Natural killer cell (primary cell): ENCODE results near the gene AP1G2. TPM values are rescaled to one million over a fixed set of nuclear protein-coding genes. Genes with fewer than 3 reads are reported as not detected.
A peak's percentile ranks its signal among the peaks of the same experiment; 100 is the strongest.
"Not testable (repeated sequence)": the region's sequence is repeated elsewhere in the genome, so short reads cannot be mapped to it uniquely, and the experiment has no call there.

Experiments
- ATAC-seq, 3 donors: fragments of 150-1000 bp in 2 of 3; fragments of 200-7000 bp in 1 of 3; cut with Tn5 transposase; 1 replicate in 1 of 3; 2 replicates in 2 of 3; pipeline ENCODE4 v1.10.0; 2021; ENCODE audit warnings: mild to moderate bottlenecking in 2 of 3, moderate library complexity in 2 of 3
- DNase-seq, 2 donors: peaks; one replicate each; pipeline versions ENCODE4 v3.0.0 to v3.0.0-alpha.2; 2013 to 2021; ENCODE audit warnings: mixed read lengths in 1 of 2
- H3K27ac ChIP-seq: one replicate; pipeline ENCODE4 v1.5.1; 2013; ENCODE audit warnings: mild to moderate bottlenecking, low read length
- H3K27me3 ChIP-seq: one replicate; pipeline ENCODE4 v1.6.1; 2013; ENCODE audit warnings: low read length; ENCODE audit not compliant: control insufficient read depth, insufficient read depth
- H3K36me3 ChIP-seq: one replicate; pipeline ENCODE4 v1.6.1; 2013; ENCODE audit warnings: low read length; ENCODE audit not compliant: control insufficient read depth, insufficient read depth
- H3K4me1 ChIP-seq: one replicate; pipeline ENCODE4 v1.6.1; 2013; ENCODE audit warnings: low read length; ENCODE audit not compliant: control insufficient read depth, insufficient read depth
- H3K4me3 ChIP-seq: one replicate; pipeline ENCODE4 v1.5.1; 2013; ENCODE audit warnings: low read length
- H3K9me3 ChIP-seq: one replicate; pipeline ENCODE4 v1.6.1; 2013; ENCODE audit warnings: low read length; ENCODE audit not compliant: control insufficient read depth, insufficient read depth
- H3K27ac Mint-ChIP-seq, 2 donors: one replicate each; pipeline ENCODE4 v1.8.0; 2022; ENCODE audit warnings: mild to moderate bottlenecking in 2 of 2, mixed read lengths in 2 of 2, moderate library complexity in 1 of 2
- H3K27me3 Mint-ChIP-seq, 2 donors: one replicate each; pipeline ENCODE4 v1.8.0; 2022; ENCODE audit warnings: low read depth in 2 of 2, mixed read lengths in 2 of 2
- H3K36me3 Mint-ChIP-seq: one replicate; pipeline ENCODE4 v1.8.0; 2022; ENCODE audit warnings: mixed read lengths
- H3K4me1 Mint-ChIP-seq, 2 donors: one replicate each; pipeline ENCODE4 v1.8.0; 2022; ENCODE audit warnings: mixed read lengths in 2 of 2
- H3K4me3 Mint-ChIP-seq: one replicate; pipeline ENCODE4 v1.8.0; 2022; ENCODE audit warnings: mild to moderate bottlenecking, moderate library complexity, mixed read lengths
- H3K9me3 Mint-ChIP-seq, 2 donors: one replicate each; pipeline ENCODE4 v1.8.0; 2022; ENCODE audit warnings: mixed read lengths in 2 of 2
- WGBS: methylation state at CpG from one replicate; pipeline ENCODE4 v1.1.7; 2013; ENCODE audit warnings: missing lambda C conversion rate; ENCODE audit not compliant: insufficient coverage; 5-methylcytosine and 5-hydroxymethylcytosine counted together
- intact Hi-C: fragments of 100-400 bp; cut with micrococcal nuclease; formaldehyde crosslinking; loops from one replicate; pipeline ENCODE4 v1.14.2; 2022
- total RNA-seq, 4 donors: library from RNA; stranded (reverse); fragments of 120-200 nt in 1 of 4; gene quantifications; one replicate each; pipeline versions ENCODE4 v1.2.3 to v1.2.4, GENCODE V29; 2013 to 2022
- TF ChIP-seq, protein P1 (sequence below): fragments of 200-600 bp; IDR thresholded peaks from one replicate; pipeline ENCODE4 v1.8.0; 2022; ENCODE audit warnings: antibody characterized with exemption

Gene AP1G2
- total RNA-seq, 3 donors from 2014 or later (not counting 1 experiment from before 2014, with no cell fraction given) = 219 to 296 (median 259) TPM

DNA sequence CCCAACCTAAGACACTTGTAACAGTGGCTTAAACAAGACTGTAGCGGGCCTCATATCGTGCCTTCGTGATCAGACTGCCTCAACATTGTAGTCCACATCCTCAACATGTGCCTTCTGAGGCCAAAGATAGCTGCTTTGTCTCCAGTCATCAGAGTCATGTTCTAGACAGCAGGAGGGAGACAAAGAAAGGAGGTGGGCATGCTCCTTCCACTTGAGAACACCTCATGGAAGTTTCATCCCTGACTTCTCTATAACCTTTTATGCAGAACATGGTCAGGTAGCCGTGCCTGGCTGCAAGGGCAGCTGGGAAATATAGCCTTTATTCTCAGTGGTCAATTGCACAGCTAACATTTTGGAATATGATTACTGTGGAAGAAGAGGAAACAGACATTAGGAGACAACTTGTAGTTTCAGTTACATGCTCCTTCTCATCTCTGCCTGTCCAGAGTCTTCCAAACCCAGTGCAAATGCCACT lies 43.3 kb upstream of the AP1G2 start:
- H3K27me3 ChIP-seq = no peaks in the 10 kb centered on the region
- H3K27ac ChIP-seq = peak overlapping the region; percentile 81
- Mint-ChIP-seq H3K9me3 (peaks cover 0 to 3% of the 10 kb centered on the region in 2 donors), H3K4me3 (peak overlapping the region; percentile 84), H3K27ac (peak overlapping the region; percentile 85 to 92), H3K36me3 (no peaks in the 10 kb centered on the region), H3K27me3 (peaks cover 0 to 3% of the 10 kb centered on the region in 2 donors), H3K4me1 (peaks cover 28 to 29% of the 10 kb centered on the region in 2 donors)
- no peaks in the 10 kb centered on the region for H3K9me3 ChIP-seq
- H3K4me1 ChIP-seq = peaks cover 25% of the 10 kb centered on the region
- H3K36me3 ChIP-seq = no peaks in the 10 kb centered on the region
- peak; percentile 40 to 77 (median 66) for ATAC-seq
- 32% methylated on average over 4 of the region's 4 CpGs for WGBS
- TF ChIP-seq, protein P1, sequence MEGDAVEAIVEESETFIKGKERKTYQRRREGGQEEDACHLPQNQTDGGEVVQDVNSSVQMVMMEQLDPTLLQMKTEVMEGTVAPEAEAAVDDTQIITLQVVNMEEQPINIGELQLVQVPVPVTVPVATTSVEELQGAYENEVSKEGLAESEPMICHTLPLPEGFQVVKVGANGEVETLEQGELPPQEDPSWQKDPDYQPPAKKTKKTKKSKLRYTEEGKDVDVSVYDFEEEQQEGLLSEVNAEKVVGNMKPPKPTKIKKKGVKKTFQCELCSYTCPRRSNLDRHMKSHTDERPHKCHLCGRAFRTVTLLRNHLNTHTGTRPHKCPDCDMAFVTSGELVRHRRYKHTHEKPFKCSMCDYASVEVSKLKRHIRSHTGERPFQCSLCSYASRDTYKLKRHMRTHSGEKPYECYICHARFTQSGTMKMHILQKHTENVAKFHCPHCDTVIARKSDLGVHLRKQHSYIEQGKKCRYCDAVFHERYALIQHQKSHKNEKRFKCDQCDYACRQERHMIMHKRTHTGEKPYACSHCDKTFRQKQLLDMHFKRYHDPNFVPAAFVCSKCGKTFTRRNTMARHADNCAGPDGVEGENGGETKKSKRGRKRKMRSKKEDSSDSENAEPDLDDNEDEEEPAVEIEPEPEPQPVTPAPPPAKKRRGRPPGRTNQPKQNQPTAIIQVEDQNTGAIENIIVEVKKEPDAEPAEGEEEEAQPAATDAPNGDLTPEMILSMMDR = no peak
- H3K4me3 ChIP-seq = no peak overlapping the region
- intact Hi-C loops = no loop called here
- DNase-seq = peak in 1 of 2 donors; percentile 36

DNA sequence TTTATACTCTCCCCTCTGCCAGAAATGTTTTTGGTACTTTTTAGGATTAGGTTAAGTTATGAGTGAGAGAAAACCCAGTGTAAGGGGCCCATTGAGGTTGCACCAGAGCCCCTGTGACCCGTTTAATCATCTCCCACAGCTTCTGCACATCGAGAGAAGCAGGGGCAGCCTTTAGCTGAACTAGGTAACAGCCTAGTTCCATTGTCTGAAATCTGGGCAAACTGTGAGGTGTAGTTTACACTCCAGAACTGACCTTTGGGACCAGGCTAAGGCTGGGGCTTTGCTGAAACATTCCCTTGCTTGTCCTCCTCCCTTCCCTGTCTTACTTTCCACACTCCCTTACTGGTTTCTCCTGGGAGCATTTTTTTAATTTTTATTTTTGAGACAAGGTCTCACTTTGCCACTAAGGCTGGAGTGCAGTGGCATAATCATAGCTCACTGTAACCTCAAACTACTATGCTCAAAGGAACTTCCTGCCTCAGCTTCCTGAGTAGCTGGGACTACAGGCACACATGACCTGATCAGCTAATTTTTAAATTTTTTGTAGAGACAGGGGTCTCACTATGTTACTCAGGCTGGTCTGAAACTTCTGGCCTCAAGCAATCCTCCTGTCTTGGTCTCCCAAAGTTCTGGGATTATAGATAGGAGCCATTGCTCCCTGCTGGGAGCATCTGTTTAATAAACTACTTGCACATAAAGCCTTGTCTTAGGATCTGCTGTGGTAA lies 42.7 kb upstream of the AP1G2 start:
- Mint-ChIP-seq H3K27me3 (peaks cover 0 to 3% of the 10 kb centered on the region in 2 donors), H3K4me3 (peak overlapping the region; percentile 84), H3K4me1 (peaks cover 28 to 29% of the 10 kb centered on the region in 2 donors), H3K27ac (peak overlapping the region; percentile 85 to 92), H3K36me3 (no peaks in the 10 kb centered on the region), H3K9me3 (peaks cover 0 to 3% of the 10 kb centered on the region in 2 donors)
- no peak overlapping the region for H3K4me3 ChIP-seq
- H3K36me3 ChIP-seq = no peaks in the 10 kb centered on the region
- DNase-seq (peak in 1 of 2 donors; percentile 53), ATAC-seq (peak; percentile 74 to 87 (median 84))
- intact Hi-C loops = no loop called here
- peak overlapping the region; percentile 81 for H3K27ac ChIP-seq
- no peaks in the 10 kb centered on the region for H3K9me3 ChIP-seq
- WGBS = 11% methylated on average over 2 of the region's 2 CpGs
- H3K4me1 ChIP-seq = peaks cover 25% of the 10 kb centered on the region
- no peaks in the 10 kb centered on the region for H3K27me3 ChIP-seq
- TF ChIP-seq, protein P1 = no peak

DNA sequence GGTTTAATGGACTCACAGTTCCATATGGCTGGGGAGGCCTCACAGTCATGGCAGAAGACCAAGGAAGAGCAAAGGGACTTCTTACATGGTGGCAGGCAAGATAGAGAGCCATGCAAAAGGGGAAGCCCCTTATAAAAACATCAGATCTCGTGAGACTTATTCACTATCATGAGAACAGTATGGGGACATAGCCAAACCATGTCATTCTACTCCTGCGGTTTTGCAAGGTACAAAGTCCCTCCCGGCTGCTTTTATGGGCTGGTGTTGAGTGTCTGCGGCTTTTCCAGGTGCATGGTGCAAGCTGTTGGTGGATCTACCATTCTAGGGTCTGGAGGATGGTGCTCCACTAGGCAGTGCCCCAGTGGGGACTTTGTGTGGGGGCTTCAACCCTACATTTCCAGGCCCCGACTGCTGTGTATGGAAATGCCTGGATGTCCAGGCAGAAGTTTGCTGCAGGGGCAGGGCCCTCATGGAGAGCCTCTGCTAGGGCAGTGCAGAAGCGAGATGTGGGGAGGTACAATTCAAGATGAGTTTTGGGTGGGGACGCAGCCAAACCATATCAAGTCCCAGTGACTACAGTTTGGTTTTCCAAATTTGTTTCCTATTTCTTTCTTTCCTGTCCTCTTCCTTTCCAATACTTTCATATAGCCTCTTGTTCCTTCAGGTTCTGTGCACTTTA lies 42.0 kb upstream of the AP1G2 start:
- peak overlapping the region; percentile 84 for H3K4me3 Mint-ChIP-seq
- H3K27me3 Mint-ChIP-seq, H3K36me3 ChIP-seq, H3K9me3 Mint-ChIP-seq, H3K36me3 Mint-ChIP-seq, H3K27me3 ChIP-seq, H3K4me3 ChIP-seq, H3K9me3 ChIP-seq, DNase-seq, ATAC-seq, intact Hi-C loops: not testable (repeated sequence)
- peaks cover 25% of the 10 kb centered on the region for H3K4me1 ChIP-seq
- peaks cover 28 to 29% of the 10 kb centered on the region in 2 donors for H3K4me1 Mint-ChIP-seq
- H3K27ac ChIP-seq = peak overlapping the region; percentile 81
- 76% methylated on average over 6 of the region's 7 CpGs for WGBS
- peak overlapping the region; percentile 85 to 92 for H3K27ac Mint-ChIP-seq

DNA sequence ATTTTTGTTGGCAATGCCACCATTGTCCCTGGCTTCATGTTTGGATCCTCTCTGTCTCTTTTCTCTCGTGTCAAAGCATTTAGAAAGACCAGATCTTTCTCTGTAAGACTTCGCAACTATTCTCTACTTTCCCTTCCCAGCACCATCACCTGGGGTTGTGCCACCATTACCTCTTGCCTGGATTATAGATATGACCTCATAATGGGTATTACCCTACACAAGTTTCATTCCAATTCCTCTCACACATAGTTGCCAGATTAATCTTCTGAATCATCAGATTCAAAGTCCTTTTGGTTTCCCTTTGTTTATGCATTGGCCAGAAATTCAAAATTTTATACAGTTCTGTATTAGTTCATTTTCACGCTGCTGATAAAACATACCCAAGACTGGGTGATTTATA lies 41.4 kb upstream of the AP1G2 start:
- Mint-ChIP-seq H3K36me3 (no peaks in the 10 kb centered on the region), H3K4me1 (peaks cover 28 to 29% of the 10 kb centered on the region in 2 donors), H3K9me3 (peaks cover 0 to 3% of the 10 kb centered on the region in 2 donors), H3K27me3 (peaks cover 0 to 3% of the 10 kb centered on the region in 2 donors), H3K27ac (peak overlapping the region; percentile 5 to 92), H3K4me3 (peak overlapping the region; percentile 22)
- TF ChIP-seq, protein P1 = no peak
- Histone ChIP-seq H3K9me3 (no peaks in the 10 kb centered on the region), H3K27me3 (no peaks in the 10 kb centered on the region), H3K27ac (no peak overlapping the region), H3K4me1 (peaks cover 25% of the 10 kb centered on the region), H3K4me3 (no peak overlapping the region), H3K36me3 (no peaks in the 10 kb centered on the region)
- ATAC-seq (no peak), DNase-seq (no peak)
- 92% methylated on average over 3 of the region's 3 CpGs for WGBS
- intact Hi-C loops = no loop called here
